ENCODE measurements around the gene TLL1.

TLL1 gene

DNA sequence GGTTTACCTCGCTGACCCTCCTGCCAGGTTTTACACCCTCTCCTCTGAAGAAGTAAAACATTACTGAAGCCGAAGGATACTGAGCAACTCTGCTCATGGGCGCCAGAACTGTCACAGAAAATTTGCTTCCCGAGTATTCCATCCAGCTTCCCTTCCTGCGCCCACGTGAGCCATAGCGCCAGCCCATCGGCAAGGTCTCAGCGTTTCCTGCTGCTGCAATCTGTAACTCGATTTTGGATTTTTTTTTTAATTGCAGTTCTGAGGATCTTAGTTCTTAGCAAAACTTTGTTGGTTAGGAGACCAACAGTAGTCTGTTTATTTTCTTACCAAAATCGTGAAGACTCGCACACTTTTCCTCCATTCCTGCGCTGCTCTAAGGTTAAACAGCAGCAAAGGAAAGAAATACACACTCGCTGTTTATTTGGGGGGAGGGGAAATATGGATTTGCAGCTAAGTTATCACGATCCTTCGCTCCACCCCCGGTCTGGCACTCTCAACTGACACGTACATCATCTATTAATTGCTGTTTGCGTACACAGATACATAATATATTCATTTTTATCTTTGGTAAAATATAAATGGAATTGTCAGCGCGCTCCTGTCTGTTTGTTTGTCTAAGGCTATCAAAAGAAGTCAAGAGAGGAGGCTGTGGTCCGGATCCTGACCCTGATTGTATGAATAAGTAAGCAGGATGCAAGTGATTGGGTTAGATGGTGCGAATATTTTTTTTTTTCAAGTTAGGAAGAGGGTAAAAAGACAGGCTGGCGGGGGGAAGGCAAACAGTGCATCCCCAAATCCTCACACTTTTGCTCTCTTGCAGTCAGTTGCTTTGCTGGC lies at the start of gene TLL1:
Gene TLL1, plus strand, starts transcription at position 777 of the 837 bp plus-strand sequence. CDS start 668 bp downstream, outside the sequence.
- TF ChIP-seq, protein P1, sequence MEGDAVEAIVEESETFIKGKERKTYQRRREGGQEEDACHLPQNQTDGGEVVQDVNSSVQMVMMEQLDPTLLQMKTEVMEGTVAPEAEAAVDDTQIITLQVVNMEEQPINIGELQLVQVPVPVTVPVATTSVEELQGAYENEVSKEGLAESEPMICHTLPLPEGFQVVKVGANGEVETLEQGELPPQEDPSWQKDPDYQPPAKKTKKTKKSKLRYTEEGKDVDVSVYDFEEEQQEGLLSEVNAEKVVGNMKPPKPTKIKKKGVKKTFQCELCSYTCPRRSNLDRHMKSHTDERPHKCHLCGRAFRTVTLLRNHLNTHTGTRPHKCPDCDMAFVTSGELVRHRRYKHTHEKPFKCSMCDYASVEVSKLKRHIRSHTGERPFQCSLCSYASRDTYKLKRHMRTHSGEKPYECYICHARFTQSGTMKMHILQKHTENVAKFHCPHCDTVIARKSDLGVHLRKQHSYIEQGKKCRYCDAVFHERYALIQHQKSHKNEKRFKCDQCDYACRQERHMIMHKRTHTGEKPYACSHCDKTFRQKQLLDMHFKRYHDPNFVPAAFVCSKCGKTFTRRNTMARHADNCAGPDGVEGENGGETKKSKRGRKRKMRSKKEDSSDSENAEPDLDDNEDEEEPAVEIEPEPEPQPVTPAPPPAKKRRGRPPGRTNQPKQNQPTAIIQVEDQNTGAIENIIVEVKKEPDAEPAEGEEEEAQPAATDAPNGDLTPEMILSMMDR (IDR thresholded peaks at IDR 0.05; ENCODE audit: borderline replicate concordance, insufficient read depth, low read depth, low read length): no peak
- no peak within 1 kb of the TSS for H3K4me3 ChIP-seq (ENCODE audit: low read depth, low read length)

DNA sequence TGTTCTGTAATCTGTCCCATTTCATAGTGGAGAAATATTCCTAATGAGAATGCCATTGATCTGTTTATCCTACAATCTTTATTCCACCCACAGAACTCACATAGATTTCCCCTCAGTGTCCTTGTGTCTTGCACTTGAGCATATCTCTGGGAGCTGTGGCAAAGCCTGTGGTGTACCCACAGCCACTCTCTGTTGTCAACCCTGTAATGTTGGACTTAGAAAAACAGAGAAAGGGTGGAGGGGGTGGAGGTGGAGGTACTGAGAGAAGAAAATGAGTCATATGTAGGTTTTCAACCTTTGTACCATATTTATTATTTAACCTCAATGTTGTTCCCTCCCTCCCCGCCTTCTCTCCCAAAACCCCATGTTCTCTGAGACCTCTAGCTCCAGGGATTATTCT lies 46.9 kb upstream of the TLL1 start:
- H3K4me3 ChIP-seq (ENCODE audit: low read depth, low read length): no peak overlapping the region
- TF ChIP-seq, protein P1 (IDR thresholded peaks at IDR 0.05; ENCODE audit: borderline replicate concordance, insufficient read depth, low read depth, low read length): no peak

DNA sequence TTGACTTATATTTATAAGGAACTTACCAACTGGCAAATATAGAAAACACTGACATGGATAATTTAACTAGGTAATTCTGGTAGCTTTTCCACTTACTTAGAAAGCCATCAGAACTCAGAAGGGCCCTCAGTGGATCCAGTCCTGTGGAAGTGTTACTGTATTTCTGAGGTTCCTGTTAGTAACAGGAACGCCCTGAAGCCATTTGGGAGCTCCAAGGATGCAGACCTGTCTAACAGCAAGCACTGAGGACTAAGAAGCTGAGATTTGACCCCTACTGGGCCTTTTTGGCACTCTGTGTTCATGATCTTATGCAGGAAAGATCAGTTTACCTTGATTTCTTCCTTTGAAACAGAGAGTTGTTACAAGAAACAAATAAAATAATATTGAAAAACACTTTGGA lies 46.0 kb upstream of the TLL1 start:
- H3K4me3 ChIP-seq (ENCODE audit: low read depth, low read length): no peak overlapping the region
- TF ChIP-seq, protein P1 (IDR thresholded peaks at IDR 0.05; ENCODE audit: borderline replicate concordance, insufficient read depth, low read depth, low read length): no peak

DNA sequence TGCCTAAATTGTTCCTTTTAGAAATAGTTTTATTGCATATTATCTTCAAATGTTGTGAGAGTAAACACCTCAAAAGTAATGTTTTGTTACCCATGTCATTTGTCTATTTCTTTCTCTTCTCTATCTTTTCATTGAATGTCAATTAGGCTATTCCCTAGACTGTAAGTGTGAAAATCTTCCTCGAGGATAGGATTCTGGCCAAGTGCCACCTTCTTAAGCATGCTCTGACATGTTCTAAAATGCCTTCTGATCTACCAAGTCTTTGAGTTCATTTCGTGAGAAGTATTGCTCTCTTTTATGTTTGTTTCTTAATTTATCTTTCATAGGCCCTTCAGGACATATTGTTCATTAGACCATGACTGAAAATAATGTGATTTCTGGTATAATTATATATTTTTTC lies 44.1 kb upstream of the TLL1 start:
- H3K4me3 ChIP-seq (ENCODE audit: low read depth, low read length): no peak overlapping the region
- TF ChIP-seq, protein P1 (IDR thresholded peaks at IDR 0.05; ENCODE audit: borderline replicate concordance, insufficient read depth, low read depth, low read length): no peak

DNA sequence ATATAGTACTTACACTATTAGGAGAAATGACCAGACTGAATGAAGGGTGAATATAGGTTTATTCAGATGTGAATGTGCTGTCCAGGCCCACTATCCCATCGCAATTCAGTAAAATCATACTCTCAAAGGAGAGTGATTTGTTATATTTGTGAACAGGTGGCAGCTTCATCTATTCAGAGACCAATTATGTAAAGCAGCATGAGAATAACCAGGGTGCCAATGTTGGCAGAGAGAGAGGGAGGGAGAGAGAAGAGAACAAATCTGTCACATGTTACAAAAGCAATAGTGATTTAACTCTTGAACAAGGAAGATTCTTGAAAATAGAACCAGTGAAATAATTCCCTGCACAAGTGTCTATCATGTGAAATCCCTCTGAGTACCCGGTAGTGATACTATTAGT lies 38.9 kb upstream of the TLL1 start:
- TF ChIP-seq, protein P1 (IDR thresholded peaks at IDR 0.05; ENCODE audit: borderline replicate concordance, insufficient read depth, low read depth, low read length): no peak
- H3K4me3 ChIP-seq (ENCODE audit: low read depth, low read length): no peak overlapping the region

DNA sequence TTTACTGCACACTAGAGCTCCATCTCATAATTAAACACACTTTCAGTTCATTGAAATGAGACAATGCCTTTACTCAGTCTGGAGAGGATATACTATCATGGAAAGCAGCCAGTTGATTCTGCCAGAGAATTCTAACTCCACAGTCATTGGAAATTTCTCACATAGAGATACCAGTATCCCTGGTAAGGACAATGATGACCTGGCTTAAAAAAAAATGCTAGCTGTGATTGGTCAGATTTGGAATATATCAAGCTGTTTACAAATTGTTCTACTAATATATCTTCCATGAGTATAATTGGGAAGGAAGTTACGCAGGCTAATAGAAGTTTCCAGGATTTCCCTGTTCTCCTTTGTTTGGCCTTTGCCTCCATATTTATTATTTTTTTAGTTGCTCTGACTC lies 34.5 kb upstream of the TLL1 start:
- TF ChIP-seq, protein P1 (IDR thresholded peaks at IDR 0.05; ENCODE audit: borderline replicate concordance, insufficient read depth, low read depth, low read length): no peak
- H3K4me3 ChIP-seq (ENCODE audit: low read depth, low read length): no peak overlapping the region

All from GM12875 (cell line).